ENCODE results near the gene CYP39A1.

The CYP39A1 gene

DNA sequence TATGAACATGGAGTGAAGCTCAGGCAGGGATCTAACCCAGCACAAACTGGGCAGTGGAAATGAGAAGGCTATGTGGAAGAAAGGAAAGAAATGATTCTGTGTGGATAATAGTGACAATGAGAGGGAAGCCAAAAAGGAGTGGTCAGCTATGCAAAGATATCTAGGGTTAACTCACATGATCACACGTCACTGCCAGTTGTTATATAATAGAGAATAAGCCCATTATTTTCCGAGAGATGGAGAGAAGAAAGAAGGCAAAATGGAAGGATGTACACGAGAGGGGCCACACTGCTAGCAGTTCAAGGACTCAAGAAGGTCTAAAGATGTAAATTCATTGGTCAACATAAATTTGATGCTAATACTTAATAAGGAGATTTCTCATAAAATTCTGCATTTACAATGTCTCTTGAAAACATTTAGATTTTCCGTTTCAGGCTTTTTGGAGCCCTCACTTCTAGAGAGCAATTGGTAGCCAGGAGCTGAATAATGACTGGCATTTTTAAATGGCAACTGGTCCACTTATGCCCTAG, 142.6 kb downstream of the CYP39A1 start:
- DNase-seq, result no peak

DNA sequence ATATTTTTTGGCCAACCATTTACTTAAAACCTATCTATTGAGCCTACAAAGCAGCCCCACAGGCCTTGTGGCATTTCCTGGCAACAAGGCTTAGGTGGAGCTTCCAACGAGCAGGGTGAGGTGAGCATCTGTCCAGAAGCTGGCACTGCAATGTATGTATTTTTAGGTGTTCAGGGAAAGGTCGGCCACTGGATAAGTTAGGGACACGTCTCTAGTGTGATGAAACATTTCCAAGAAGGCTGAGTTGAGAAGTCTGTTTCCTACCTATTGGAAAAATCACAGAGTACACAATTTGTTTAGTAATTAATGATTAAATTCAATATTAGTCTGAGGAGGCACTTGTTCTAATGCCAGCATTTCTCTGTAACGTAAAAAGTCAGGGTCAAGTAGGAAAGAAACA, 143.6 kb downstream of the CYP39A1 start:
- DNase-seq, result no peak

DNA sequence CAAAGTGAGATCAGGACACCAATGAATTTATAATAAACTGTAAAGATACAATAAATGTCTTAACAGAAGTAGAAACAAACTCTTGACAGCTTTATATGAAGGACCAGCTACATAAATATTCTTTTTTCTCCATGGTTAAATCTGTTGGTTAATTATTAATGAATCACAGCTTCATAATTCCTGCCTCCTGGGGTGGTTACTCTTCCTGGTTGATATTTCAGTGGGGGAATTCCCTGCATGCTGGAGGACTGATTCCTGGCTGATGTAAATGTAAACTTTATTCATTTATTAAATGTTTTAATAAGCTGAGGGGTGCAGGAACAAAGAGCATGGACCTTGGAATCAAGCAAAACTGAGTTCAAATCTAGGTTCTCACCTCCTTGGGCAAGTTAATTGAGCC, 145.2 kb downstream of the CYP39A1 start:
- DNase-seq, result no peak

DNA sequence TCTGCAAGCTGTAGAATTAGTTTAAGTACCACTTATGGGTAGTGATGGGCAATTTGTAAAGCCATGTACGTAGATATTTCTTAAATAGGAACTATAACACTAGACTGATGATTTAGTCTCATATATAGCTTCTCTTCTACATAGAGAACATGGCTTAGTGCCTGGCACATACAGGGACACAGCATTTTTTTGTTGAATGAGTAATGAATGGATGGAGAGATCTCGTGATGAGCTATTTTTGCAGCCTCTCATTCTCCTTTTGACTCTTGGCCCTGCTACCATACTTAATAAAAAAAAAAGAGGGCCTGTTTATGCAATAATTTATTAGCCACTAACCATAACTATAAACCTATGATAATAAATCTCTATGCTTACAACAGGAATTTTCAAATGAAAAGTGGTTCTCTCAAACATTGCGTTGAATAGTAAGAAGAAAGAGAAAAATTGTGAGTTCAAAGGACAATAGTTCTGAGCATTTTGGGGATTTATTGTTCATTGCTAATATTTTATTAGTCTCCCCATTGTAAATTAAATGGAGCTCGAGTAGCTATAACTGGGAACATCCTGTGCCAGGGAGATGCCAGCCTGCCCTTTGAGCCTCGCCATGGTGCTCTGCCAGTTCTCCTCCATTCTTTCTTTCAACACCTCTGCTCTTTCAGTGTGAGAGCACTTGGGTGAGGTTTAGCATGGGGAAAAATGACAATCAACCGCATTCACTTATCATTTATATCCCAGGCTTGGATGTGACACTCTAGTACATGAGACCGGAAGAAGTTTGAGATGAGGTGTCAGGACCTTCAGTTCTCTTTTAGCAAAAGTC, 146.7 kb downstream of the CYP39A1 start:
- DNase-seq, result no peak

DNA sequence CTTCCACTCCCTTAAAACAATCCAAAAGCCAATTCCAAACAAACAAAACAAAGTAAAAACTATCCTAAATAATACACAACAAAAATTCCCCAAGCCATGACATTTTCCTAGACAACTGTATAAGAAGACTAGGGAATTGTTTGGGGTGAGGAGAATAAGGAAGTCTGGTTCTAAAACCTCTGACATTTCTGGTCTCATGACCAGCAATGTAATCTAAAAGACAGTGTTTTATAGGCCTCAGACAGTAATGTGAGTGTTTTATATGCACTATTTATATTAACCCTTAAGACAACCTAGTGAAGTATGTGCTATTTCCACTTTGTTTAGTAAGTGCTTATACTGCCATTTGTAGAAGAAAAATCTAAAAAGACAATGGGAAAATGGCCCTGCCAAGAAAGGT, 148.4 kb downstream of the CYP39A1 start:
- DNase-seq, result no peak

DNA sequence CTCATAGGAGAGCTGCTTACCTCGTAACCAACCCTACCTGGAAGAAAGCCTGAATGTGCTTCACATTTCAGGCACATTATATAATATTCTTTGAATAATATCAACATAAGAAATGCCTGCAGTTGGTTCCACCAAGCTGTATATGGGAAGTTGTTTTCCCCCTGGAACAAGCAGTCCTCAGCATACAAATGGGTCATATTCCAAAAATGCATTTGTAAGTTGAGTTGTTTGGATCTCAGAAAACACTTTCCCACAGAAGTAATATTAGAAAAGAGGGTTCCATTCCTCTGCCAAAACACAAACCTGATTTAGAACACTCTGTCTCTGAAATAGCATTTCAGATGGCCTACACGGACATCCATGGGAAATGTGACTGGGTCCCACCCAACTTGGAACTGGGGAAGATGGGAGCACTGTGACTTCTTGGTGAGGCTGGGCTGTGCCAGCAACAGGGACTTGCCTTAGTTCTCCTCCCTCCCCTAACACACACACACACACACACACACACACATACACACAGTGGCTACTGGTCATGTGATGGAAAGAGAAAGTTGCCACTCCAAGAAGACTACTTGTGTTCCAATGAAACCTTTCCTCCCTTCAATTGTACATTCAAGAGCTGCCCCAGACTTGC, 150.0 kb downstream of the CYP39A1 start:
- DNase-seq, result no peak

DNA sequence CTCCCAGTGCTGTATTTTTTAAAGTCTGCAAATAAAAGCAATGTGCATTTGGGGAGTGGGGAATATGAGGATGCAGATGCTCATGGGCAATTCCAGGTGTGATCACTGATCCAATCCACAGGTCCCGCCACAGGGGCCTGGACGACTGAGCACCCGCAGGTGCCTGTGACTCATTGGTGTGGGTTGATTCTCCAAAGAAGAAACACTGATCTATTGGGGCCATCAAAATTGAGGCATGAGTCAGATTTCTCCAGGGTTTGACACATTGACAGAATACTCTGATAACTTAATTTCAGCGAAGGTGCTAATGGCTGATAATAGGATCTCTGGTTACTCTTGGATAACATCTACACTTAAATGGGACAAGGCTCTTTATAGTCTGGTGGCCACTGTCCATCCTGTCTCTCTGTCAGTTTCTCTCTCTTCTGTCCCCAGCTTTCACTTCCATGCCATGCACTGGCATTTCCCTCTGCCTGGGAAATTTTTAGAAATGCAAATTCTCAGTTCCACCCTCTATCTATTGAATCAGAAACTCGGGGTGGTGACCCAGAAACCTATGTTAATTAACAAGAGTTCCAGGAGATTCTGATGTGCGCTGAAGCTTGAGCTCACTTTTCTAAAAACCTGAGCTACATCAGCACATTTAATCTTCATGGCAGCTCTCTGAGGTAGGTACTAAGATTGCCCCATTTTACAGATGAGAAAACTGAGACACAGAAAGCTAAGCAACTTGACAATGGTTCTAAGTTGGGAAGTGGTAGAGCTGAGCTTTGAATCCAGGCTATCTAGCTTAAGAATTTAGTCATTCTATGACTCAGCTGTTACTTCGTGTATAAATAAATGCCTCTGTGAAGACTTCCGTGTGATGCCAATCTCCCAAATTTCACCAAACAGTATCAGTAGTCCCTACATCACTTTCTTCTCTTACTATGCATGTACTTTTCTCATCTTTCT, 151.2 kb downstream of the CYP39A1 start:
- DNase-seq, result no peak

DNA sequence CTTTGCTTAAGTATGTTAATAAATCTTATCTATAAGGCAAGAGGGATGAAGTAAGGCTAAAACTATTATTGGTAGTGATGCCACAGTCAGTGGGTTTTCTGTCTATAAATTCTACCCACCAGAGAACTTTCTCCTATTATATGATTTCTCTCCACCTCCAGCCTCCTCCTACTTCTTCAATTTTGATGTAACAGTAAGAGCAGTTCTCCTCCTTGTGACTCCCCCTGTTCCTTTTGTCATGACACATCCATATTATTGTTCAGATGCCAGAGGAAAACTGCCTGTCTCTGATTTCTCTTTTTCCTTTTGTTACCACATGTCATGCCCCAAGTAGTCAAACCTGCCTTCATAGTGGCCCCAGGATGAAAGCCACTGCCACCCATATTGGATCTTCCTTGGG, 152.2 kb downstream of the CYP39A1 start:
- DNase-seq, result no peak

Measured in NCI-H2171 (cell line).